Lower lobe of right lung (tissue), 2 donors: Measurements from ENCODE around the gene B4GALT7. TPM values are rescaled to one million over a fixed set of nuclear protein-coding genes. Genes with fewer than 3 reads are reported as not detected.

Source experiments
- ATAC-seq, 2 donors: fragments of 200-7000 bp; cut with Tn5 transposase; one replicate each; pipeline ENCODE4 v1.9.1; 2020 to 2022; ENCODE audit warnings: mild to moderate bottlenecking in 2 of 2, moderate library complexity in 2 of 2
- DNase-seq: peaks from one replicate; pipeline ENCODE4 v3.0.0-alpha.2; 2020
- H3K27ac ChIP-seq: fragments of 200-600 bp; one replicate; pipeline ENCODE4 v1.8.0; 2022
- H3K27me3 ChIP-seq: fragments of 200-600 bp; one replicate; pipeline ENCODE4 v1.8.0; 2022; ENCODE audit warnings: low read depth
- H3K36me3 ChIP-seq: fragments of 200-600 bp; one replicate; pipeline ENCODE4 v1.8.0; 2022; ENCODE audit warnings: mild to moderate bottlenecking
- H3K4me1 ChIP-seq: fragments of 200-600 bp; one replicate; pipeline ENCODE4 v1.8.0; 2022
- H3K4me3 ChIP-seq: fragments of 200-600 bp; one replicate; pipeline ENCODE4 v1.8.0; 2022; ENCODE audit warnings: mild to moderate bottlenecking
- H3K9me3 ChIP-seq: fragments of 200-600 bp; one replicate; pipeline ENCODE4 v1.8.0; 2022
- intact Hi-C: fragments of 100-400 bp; cut with DNase I; formaldehyde crosslinking; loops from one replicate; pipeline ENCODE4 v1.11.0; 2022
- total RNA-seq: library from RNA; stranded (reverse); fragmentation: NEBNext Ultra II Directional; extraction: Animal tissue kit (Norgen Biotek cat#: 25700); gene quantifications from one replicate; pipeline ENCODE4 v1.2.1, GENCODE V29; 2021
- TF ChIP-seq, protein P1 (sequence below): fragments of 200-600 bp; IDR thresholded peaks from one replicate; pipeline ENCODE4 v1.8.0; 2022; ENCODE audit warnings: antibody characterized with exemption, mild to moderate bottlenecking
- donor health status: DM: no; HTN: yes; CAD: no; lungs with severe emphysema.

The B4GALT7 gene
- total RNA-seq, 1 donor from 2014 or later, result 22.4 TPM

DNA sequence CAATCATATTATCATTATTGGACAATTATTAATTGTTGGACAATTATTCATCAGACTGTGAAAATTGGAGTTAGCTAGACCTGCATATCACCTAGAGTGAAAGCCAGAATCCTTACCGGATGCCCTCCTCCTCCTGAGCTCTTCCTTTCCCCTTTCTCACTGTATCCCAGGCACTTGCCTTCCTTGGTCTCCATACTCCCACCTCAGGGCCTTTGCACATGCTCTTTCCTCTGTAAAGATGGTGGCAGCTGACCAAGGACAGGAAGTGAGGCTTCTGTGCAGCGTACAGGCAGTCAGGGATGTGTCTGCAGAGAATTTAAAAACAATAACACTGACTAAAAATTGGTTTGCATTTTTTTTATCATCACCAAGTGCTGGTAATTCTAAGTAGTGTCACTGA lies 30.0 kb upstream of the B4GALT7 start:
- Histone ChIP-seq H3K36me3 (no peaks in the 10 kb centered on the region), H3K4me3 (no peak overlapping the region), H3K27ac (no peak overlapping the region), H3K27me3 (peaks cover 7% of the 10 kb centered on the region), H3K9me3 (no peaks in the 10 kb centered on the region), H3K4me1 (no peaks in the 10 kb centered on the region)
- no peak for ATAC-seq
- TF ChIP-seq, protein P1, sequence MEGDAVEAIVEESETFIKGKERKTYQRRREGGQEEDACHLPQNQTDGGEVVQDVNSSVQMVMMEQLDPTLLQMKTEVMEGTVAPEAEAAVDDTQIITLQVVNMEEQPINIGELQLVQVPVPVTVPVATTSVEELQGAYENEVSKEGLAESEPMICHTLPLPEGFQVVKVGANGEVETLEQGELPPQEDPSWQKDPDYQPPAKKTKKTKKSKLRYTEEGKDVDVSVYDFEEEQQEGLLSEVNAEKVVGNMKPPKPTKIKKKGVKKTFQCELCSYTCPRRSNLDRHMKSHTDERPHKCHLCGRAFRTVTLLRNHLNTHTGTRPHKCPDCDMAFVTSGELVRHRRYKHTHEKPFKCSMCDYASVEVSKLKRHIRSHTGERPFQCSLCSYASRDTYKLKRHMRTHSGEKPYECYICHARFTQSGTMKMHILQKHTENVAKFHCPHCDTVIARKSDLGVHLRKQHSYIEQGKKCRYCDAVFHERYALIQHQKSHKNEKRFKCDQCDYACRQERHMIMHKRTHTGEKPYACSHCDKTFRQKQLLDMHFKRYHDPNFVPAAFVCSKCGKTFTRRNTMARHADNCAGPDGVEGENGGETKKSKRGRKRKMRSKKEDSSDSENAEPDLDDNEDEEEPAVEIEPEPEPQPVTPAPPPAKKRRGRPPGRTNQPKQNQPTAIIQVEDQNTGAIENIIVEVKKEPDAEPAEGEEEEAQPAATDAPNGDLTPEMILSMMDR, result no peak
- no peak for DNase-seq
- intact Hi-C loops, result no loop called here

DNA sequence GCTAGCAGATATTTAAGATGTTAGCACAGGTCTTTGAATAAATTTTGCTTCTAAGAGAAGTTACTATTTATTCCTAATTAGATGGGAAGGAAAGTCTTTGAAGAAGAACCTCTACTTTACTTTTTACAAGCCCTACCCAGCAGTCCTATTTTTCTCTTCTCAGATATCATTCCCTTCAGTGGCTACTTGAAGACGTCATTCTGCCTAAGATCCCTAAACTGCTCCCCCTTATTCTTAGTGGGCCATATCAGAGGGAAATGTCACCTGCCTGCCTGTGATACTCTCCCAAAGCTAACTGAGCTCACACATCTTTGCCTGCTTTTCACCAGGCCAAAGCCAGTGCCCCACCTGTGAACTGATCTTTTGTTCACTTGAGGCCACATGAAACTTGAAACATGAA lies 24.4 kb upstream of the B4GALT7 start:
- DNase-seq, result no peak
- Histone ChIP-seq H3K4me1 (no peaks in the 10 kb centered on the region), H3K4me3 (no peak overlapping the region), H3K27ac (no peak overlapping the region), H3K9me3 (no peaks in the 10 kb centered on the region), H3K27me3 (no peaks in the 10 kb centered on the region), H3K36me3 (no peaks in the 10 kb centered on the region)
- intact Hi-C loops, result no loop called here
- TF ChIP-seq, protein P1, result no peak
- no peak for ATAC-seq

DNA sequence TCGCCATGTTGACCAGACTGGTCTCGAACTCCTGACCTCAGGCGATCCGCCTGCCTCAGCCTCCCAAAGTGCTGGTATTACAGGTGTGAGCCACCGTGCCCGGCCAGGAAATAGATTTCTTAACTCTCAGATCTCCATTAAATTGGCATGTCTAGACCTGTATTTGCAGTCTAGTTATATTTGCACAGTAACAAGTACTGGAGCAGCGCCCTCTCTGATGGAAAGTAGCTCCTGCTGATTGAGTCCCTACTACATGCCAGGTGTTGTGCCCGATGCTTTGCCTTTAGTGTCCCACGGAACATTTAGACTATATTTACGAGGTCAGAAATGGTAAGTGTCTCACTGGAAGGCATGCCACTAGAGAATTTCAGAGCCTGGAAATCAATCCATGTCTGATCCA lies 23.8 kb upstream of the B4GALT7 start:
- ATAC-seq, result no peak
- no peak overlapping the region for H3K27ac ChIP-seq
- TF ChIP-seq, protein P1, result no peak

DNA sequence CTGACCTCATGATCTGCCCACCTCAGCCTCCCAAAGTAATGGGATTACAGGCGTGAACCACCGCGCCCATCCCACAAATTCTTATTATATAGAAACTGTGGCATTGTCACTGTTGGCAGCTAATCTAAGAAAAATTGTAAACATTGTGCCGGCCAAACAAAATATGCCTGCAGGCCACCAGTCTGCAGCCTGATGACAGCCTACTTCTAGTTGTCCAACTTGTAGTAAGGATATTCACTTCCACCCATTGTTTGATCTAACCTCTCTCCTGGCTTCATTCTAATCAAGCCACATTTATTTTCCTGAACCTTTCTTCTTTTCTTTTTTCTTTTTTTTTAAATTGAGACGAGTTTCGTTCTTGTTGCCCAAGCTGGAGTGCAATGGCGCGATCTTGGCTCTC lies 21.6 kb upstream of the B4GALT7 start:
- DNase-seq, result no peak
- H3K27me3 ChIP-seq, result no peaks in the 10 kb centered on the region
- intact Hi-C loops, result no loop called here
- no peaks in the 10 kb centered on the region for H3K9me3 ChIP-seq
- H3K36me3 ChIP-seq, result no peaks in the 10 kb centered on the region
- no peak for ATAC-seq
- no peak overlapping the region for H3K4me3 ChIP-seq
- TF ChIP-seq, protein P1, result no peak
- no peaks in the 10 kb centered on the region for H3K4me1 ChIP-seq
- H3K27ac ChIP-seq, result no peak overlapping the region

More for the DNA sequence above, 23.8 kb upstream of the B4GALT7 start:
- Histone ChIP-seq H3K27me3 (no peaks in the 10 kb centered on the region), H3K4me1 (no peaks in the 10 kb centered on the region), H3K36me3 (no peaks in the 10 kb centered on the region), H3K4me3 (no peak overlapping the region), H3K9me3 (no peaks in the 10 kb centered on the region)
- no peak for DNase-seq
- intact Hi-C loops, result no loop called here

DNA sequence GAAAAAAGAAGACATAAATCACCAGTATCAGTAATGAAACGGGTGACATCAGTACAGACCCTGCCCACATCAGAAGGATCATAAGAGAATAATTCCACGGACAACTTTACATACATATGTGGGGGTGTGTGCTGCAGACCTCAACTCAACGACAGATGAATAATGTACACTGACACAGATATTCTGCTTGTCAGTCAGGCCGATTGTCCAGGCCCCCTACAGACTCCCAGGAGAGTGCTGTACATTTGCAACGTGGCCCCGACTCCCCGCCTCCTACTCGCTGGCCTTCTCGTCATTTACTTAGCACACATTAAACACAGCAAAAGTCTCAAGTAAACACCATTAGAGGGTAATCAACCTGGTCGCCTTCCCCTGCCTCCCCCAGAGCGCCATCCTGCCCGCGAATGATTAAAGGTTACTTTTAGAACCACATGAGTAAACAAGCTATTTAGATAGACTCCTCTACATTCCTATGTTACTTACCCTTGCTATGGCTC lies 11.5 kb upstream of the B4GALT7 start:
- intact Hi-C loops, result no loop called here
- Histone ChIP-seq H3K4me1 (peaks cover 11% of the 10 kb centered on the region), H3K27ac (no peak overlapping the region), H3K36me3 (peaks cover 4% of the 10 kb centered on the region), H3K4me3 (no peak overlapping the region), H3K9me3 (no peaks in the 10 kb centered on the region), H3K27me3 (peaks cover 14% of the 10 kb centered on the region)
- TF ChIP-seq, protein P1, result no peak
- ATAC-seq (no peak), DNase-seq (no peak)

DNA sequence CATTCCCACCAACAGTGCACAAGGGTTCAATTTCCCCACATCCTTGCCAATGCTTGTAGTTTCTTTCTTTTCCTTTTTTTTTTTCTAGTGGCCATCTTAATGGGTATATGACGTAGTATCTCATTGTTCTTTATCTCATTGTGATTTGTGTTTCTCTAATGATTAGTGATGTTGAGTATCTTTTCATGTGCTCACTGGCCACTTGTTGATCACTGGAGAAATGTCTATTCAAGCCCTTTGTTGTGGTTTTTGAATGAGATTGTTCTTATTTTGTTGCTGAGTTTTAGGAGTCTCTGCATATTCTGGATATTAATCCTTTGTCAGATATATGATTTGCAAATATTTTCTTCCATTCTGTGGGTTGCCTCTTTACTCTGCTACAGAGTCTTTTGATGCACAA lies 9.5 kb upstream of the B4GALT7 start:
- no peak for ATAC-seq
- H3K36me3 ChIP-seq, result peaks cover 24% of the 10 kb centered on the region
- TF ChIP-seq, protein P1, result no peak
- no peak overlapping the region for H3K4me3 ChIP-seq
- H3K9me3 ChIP-seq, result no peaks in the 10 kb centered on the region
- H3K4me1 ChIP-seq, result peaks cover 17% of the 10 kb centered on the region
- intact Hi-C loops, result no loop called here
- H3K27me3 ChIP-seq, result peaks cover 14% of the 10 kb centered on the region
- DNase-seq, result no peak
- H3K27ac ChIP-seq, result no peak overlapping the region
